Prostate gland (tissue), 2 donors: Measurements from ENCODE around the gene OSBPL9. TPM values are rescaled to one million over a fixed set of nuclear protein-coding genes. Genes with fewer than 3 reads are reported as not detected.

Source experiments
- DNase-seq: peaks from one replicate; pipeline ENCODE4 v3.0.0-alpha.2; 2019; ENCODE audit warnings: low spot score
- H3K27ac ChIP-seq, 2 donors: fragments of 200-600 bp; sonication (generic); 2 replicates each; pipeline ENCODE4 v1.5.1; 2017 to 2019
- H3K27me3 ChIP-seq: fragments of 200-600 bp; sonication (generic); replicated peaks from 2 replicates; pipeline ENCODE4 v1.5.1; 2019; ENCODE audit not compliant: insufficient read depth
- H3K36me3 ChIP-seq, 2 donors: fragments of 200-600 bp; sonication (generic); 1 replicate in 1 of 2; 2 replicates in 1 of 2; pipeline versions ENCODE4 v1.5.1 to v1.8.1; 2017 to 2019
- H3K4me1 ChIP-seq: fragments of 200-600 bp; sonication (generic); replicated peaks from 2 replicates; pipeline ENCODE4 v1.5.1; 2019
- H3K4me3 ChIP-seq, 2 donors: fragments of 200-600 bp; sonication (generic); 2 replicates each; pipeline ENCODE4 v1.5.1; 2017 to 2019
- H3K9me3 ChIP-seq: fragments of 200-600 bp; sonication (generic); 2 replicates; pipeline ENCODE4 v1.5.1; 2017
- POLR2A ChIP-seq: fragments of 450-650 bp; IDR thresholded peaks from one replicate; pipeline ENCODE4 v1.6.1; 2016; ENCODE audit warnings: antibody characterized with exemption, mild to moderate bottlenecking
- POLR2AphosphoS5 ChIP-seq: sonication (generic); formaldehyde crosslinking; IDR thresholded peaks from one replicate; pipeline ENCODE4 v1.6.1; 2017; ENCODE audit warnings: antibody characterized with exemption
- WGBS: methylation state at CpG from one replicate; pipeline ENCODE4 v1.1.5; 2018; 5-methylcytosine and 5-hydroxymethylcytosine counted together
- intact Hi-C: fragments of 100-400 bp; cut with DNase I; formaldehyde crosslinking; loops from one replicate; pipeline ENCODE4 v1.14.2; 2022
- total RNA-seq, 2 donors: library from RNA; depleted of rRNA; stranded (reverse); fragments of >200 nt; gene quantifications; one replicate each; pipeline ENCODE4 v1.1.0, GENCODE V29; 2016
- TF ChIP-seq, protein P1 (sequence below), 4 experiments: fragments of 200-600 bp in 2 of 4; fragments of 450-650 bp in 2 of 4; sonication (generic) in 2 of 4; IDR thresholded peaks; 1 replicate in 3 of 4; 2 replicates in 1 of 4; pipeline ENCODE4 v1.5.1; 2016 to 2019; ENCODE audit warnings: antibody characterized with exemption in 4 of 4, mild to moderate bottlenecking in 2 of 4, moderate library complexity in 2 of 4

OSBPL9 gene
- total RNA-seq, 2 donors from 2014 or later: 93.6 to 104 TPM

DNA sequence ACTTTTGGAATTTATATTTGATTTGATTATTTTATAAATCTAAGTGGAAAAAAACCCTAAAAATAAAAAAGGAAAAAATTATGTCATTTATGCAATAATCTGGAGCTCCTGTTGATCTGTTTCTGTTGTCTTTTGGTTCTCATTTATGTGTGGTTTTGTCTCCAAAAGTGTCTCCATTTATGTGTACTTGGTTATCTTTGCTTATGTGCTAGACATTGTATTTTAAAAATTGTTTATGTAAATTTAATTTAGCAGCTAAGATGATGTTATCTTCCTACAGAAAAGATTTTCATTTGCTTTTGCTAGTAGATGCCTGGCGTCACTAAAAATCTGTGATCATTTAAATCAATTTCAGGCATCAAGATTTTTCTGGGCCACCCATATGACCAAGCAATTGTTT is 95.7 kb downstream of the OSBPL9 start:
- no peaks in the 10 kb centered on the region for H3K27me3 ChIP-seq
- no peak overlapping the region for H3K4me3 ChIP-seq
- H3K27ac ChIP-seq: no peak overlapping the region
- TF ChIP-seq POLR2A (no peak), POLR2AphosphoS5 (no peak)
- TF ChIP-seq, protein P1, sequence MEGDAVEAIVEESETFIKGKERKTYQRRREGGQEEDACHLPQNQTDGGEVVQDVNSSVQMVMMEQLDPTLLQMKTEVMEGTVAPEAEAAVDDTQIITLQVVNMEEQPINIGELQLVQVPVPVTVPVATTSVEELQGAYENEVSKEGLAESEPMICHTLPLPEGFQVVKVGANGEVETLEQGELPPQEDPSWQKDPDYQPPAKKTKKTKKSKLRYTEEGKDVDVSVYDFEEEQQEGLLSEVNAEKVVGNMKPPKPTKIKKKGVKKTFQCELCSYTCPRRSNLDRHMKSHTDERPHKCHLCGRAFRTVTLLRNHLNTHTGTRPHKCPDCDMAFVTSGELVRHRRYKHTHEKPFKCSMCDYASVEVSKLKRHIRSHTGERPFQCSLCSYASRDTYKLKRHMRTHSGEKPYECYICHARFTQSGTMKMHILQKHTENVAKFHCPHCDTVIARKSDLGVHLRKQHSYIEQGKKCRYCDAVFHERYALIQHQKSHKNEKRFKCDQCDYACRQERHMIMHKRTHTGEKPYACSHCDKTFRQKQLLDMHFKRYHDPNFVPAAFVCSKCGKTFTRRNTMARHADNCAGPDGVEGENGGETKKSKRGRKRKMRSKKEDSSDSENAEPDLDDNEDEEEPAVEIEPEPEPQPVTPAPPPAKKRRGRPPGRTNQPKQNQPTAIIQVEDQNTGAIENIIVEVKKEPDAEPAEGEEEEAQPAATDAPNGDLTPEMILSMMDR (IDR thresholded peaks at IDR 0.05): no peak
- no peaks in the 10 kb centered on the region for H3K36me3 ChIP-seq
- H3K4me1 ChIP-seq: no peaks in the 10 kb centered on the region
- intact Hi-C loops: no loop called here
- DNase-seq: no peak
- 97% methylated on average over 1 of the region's 1 CpG for WGBS
- no peaks in the 10 kb centered on the region for H3K9me3 ChIP-seq

GRCh38 chr1:51714374-51715019 is 97.6 kb downstream of the OSBPL9 start:
- intact Hi-C loops: no loop called here

GRCh38 chr1:51715369-51715768 is 98.5 kb downstream of the OSBPL9 start:
- no peak overlapping the region for H3K27ac ChIP-seq
- WGBS: 95% methylated on average over 4 of the region's 4 CpGs
- intact Hi-C loops: no loop called here
- H3K4me1 ChIP-seq: no peaks in the 10 kb centered on the region
- no peaks in the 10 kb centered on the region for H3K36me3 ChIP-seq
- H3K4me3 ChIP-seq: no peak overlapping the region
- H3K27me3 ChIP-seq: no peaks in the 10 kb centered on the region
- no peak for DNase-seq
- TF ChIP-seq, protein P1 (IDR thresholded peaks at IDR 0.05): no peak
- no peak for TF ChIP-seq POLR2AphosphoS5
- TF ChIP-seq POLR2A: no peak
- H3K9me3 ChIP-seq: no peaks in the 10 kb centered on the region

More at GRCh38 chr1:51714374-51715019, 97.6 kb downstream of the OSBPL9 start:
- 96% methylated on average over 8 of the region's 8 CpGs for WGBS
- Histone ChIP-seq H3K9me3 (no peaks in the 10 kb centered on the region), H3K36me3 (no peaks in the 10 kb centered on the region), H3K27ac (no peak overlapping the region), H3K4me3 (no peak overlapping the region), H3K27me3 (no peaks in the 10 kb centered on the region), H3K4me1 (no peaks in the 10 kb centered on the region)
- no peak for TF ChIP-seq POLR2AphosphoS5
- TF ChIP-seq, protein P1 (IDR thresholded peaks at IDR 0.05): no peak
- TF ChIP-seq POLR2A: no peak
- DNase-seq: no peak

- intact Hi-C loops: no loop called here
- Histone ChIP-seq H3K27ac (no peak overlapping the region), H3K4me1 (no peaks in the 10 kb centered on the region), H3K4me3 (no peak overlapping the region), H3K9me3 (no peaks in the 10 kb centered on the region), H3K27me3 (no peaks in the 10 kb centered on the region), H3K36me3 (no peaks in the 10 kb centered on the region)
- DNase-seq: no peak
- 92% methylated on average over 3 of the region's 3 CpGs for WGBS
- TF ChIP-seq, protein P1 (IDR thresholded peaks at IDR 0.05): no peak
- no peak for TF ChIP-seq POLR2AphosphoS5
- no peak for TF ChIP-seq POLR2A
These were observed 99.9 kb downstream of the OSBPL9 start for GRCh38 chr1:51716746-51717145.

DNA sequence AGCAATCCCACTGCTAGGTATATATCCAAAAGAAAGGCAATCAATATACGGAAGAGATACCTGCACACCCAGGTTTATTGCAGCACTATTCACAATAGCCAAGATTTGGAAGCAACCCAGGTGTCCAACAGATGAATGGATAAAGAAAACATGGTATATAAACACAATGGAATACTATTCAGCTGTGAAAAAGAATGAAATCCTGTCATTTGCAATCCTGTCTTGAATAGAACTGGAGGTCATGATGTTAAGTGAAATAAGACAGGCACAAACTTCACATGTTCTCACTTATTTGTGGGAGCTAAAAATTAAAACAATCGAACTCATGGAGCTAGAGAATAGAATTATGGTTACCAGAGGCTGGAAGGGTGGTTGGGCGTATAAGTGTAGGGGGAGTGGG is 101.0 kb downstream of the OSBPL9 start:
- H3K4me3 ChIP-seq: no peak overlapping the region
- intact Hi-C loops: no loop called here
- no peak for DNase-seq

More for the DNA sequence above, 101.0 kb downstream of the OSBPL9 start:
- 99% methylated on average over 3 of the region's 3 CpGs for WGBS
- Histone ChIP-seq H3K27me3 (no peaks in the 10 kb centered on the region), H3K36me3 (no peaks in the 10 kb centered on the region), H3K27ac (no peak overlapping the region), H3K9me3 (no peaks in the 10 kb centered on the region), H3K4me1 (no peaks in the 10 kb centered on the region)
- TF ChIP-seq POLR2A (no peak), POLR2AphosphoS5 (no peak)
- TF ChIP-seq, protein P1 (IDR thresholded peaks at IDR 0.05): no peak
